Stimulated activated CD4-positive, alpha-beta T cell treated with anti-CD3 and anti-CD28 coated beads, TNF-alpha, amount 100 ng/mL, for 1 hour (primary cell): ENCODE results near the gene INPP5A.

Experiments
- DNase-seq, 3 donors: peaks; one replicate each; pipeline ENCODE4 v3.0.0-alpha.2; 2020; ENCODE audit warnings: low read depth in 3 of 3, low spot score in 1 of 3

Gene INPP5A

DNA sequence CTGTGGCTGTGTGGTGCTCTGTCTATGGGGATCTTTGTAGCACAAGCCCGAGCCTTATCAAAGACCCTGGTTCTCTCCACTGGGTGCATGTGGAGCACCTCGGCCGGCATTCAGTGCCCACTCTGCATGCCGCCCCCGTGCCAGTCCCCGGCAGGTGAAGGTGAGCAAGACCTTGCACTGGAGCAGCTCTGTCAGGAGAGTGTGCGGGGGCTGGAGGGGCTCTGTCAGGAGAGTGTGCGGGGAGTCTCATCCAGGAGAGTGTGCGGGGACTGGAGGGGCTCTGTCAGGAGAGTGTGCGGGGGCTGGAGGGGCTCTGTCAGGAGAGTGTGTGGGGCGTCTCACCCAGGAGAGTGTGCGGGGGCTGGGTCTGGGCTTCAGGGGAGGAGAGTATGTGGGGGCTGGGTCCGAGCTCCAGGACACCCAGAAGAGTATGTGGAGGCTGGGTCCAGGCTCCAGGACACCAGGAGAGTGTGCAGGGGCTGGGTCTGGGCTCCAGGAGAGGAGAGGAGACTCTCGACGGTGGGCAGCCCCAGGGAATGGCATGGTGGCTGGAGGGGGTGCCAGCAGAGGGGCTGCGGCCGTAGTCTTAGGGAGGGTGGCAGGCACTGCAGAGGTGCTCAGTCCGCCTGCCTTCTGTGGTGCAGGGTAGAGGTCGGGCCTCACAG is 40.8 kb downstream of the INPP5A start:
- no peak for DNase-seq

DNA sequence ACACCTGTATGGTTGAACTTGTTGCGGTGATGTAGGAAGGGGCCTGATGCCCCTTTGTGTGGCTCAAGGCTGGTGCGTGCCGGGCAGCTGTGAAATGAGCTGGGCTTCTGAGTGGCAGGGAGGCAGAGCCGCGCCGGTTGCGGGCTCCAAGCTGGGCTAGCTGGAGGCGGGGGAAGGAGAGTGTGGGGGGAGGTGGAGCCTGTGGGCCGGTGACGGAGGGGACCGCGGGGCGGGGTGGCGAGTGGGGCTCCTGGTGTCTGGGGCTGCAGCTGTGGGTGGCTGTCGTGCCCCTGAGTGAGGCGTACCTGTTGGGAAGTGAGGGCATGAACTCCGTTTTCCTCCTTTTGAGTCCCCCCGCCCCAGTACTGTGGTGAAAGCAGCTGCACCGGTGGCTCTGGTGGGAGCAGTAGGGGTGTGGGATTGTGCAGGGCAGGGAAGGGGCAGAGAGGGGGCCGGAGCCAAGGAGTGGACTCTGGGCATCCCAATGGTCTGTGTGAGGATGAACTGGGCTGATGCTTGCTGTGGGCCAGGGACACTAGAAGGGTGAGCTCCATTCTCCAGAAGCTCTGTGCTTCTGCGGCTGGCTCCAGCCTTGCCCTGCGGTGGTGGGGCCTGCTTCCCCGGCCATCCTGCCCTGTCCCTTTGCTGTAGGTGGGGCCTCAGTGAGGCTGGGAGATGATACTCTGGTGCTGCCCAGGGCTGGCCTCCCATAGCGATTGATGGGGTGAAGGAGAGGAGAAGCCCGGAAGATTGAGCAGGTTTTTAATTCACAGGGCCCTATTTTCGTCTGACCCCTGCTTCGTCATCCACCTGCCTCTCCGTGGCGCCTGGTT is 41.7 kb downstream of the INPP5A start:
- no peak for DNase-seq

DNA sequence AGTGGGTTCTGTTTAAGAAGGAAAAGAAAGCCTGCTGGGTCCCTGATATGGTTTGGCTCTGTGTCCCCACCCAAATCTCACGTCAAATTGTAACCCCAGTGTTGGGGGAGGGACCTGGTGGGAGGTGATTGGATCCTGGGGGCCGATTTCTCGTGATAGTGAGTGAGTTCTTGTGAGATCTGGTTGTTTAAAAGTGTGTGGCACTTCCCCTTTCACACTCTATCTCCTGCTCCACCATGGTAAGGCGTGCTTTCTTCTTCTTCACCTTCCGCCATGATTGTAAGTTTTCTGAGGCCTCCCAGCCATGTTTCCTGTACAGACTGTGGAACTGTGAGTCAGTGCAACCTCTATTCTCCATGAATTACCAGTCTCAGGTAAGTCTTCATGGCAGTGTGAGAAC is 42.6 kb downstream of the INPP5A start:
- no peak for DNase-seq

DNA sequence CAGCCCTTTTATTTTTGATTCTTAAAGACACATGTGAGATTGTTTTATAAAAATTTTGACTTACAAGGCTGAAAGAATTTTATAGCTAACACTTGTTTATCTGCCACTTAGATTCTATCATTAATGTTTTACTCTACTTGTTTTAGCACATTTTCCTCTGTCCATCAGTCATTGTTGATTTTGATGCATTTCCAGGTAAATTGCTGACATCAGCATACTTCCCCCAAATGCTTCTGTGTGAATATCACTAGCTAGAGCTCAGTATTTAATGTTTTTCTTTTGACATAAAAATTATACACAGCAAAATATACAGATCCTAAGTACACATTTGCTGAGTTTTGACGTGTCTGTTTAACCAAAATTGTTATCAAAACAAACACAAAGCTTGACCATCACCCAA is 43.0 kb downstream of the INPP5A start:
- no peak for DNase-seq

DNA sequence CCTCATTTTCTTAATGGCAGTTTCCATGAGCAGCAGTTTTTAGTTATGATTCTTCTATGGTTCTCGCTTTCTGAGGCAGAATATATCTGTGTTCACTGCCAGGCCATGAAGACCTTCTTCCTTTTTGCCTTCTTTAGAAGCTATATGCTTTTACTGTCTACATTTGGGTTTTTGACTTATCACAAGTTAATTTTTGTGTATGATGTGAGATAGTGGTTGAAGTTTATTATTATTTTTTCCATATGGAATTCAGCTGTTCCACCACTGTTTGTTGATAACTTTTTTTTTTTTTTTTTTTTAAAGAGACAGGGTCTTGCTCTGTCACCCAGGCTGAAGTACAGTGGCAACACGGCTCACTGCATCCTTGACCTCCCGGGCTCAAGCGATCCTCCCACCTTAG is 44.5 kb downstream of the INPP5A start:
- no peak for DNase-seq

DNA sequence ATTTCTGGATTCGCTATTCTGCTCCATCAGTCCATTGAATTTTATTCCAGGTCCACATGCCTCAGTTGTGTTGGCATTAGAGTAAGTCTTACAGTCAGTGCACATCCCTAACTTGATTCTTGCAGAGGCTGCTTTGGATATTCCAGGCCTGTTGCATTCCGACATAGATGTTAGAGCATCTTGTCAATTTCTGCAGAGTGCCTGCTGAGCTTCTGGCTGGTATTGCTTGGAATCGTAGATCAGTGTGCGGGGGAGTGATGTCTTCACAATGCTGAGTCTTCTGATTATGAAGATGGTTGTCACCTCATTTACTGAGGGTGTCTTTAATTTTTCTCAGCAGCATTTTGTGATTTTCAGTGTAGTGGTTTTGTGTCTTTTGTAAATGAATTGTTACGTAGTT is 45.2 kb downstream of the INPP5A start:
- DNase-seq: no peak

DNA sequence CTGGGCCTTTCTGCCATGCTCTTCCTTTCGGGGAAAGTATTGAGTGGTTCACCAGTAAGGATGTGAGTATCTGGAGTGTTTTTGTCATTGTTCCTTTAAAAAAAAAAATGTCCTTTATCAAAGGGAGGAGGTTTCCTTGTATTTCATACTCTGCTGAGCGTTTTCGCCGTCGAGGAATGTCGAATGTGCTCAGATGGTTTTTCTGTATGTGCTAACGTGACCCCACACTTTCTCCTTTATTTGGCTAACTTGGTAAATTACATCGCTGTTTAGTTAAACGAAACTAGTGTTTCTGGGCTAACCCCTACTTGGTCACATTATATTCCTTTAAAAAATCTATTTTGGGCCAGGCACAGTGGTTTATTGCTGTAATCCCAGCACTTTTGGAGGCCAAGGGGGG is 45.9 kb downstream of the INPP5A start:
- no peak for DNase-seq

DNA sequence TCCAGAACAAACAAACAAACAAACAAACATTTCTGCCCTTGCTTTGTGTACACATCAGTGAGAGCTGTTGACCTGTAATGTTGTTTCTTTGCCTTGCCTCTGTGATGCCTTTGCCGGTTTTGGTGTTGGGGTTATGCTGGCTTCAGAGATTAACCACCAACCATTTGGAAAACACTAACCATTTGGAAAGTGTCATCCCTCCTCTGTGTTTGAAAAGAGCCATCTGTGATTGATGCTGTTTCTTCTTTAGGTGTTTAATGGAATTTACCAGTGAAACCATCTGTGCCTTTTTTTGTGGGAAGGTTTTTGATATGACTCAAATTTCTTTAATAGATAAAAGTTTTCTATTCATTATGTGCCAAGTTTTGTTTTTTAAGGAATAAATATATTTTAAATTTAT is 46.5 kb downstream of the INPP5A start:
- DNase-seq: no peak

DNA sequence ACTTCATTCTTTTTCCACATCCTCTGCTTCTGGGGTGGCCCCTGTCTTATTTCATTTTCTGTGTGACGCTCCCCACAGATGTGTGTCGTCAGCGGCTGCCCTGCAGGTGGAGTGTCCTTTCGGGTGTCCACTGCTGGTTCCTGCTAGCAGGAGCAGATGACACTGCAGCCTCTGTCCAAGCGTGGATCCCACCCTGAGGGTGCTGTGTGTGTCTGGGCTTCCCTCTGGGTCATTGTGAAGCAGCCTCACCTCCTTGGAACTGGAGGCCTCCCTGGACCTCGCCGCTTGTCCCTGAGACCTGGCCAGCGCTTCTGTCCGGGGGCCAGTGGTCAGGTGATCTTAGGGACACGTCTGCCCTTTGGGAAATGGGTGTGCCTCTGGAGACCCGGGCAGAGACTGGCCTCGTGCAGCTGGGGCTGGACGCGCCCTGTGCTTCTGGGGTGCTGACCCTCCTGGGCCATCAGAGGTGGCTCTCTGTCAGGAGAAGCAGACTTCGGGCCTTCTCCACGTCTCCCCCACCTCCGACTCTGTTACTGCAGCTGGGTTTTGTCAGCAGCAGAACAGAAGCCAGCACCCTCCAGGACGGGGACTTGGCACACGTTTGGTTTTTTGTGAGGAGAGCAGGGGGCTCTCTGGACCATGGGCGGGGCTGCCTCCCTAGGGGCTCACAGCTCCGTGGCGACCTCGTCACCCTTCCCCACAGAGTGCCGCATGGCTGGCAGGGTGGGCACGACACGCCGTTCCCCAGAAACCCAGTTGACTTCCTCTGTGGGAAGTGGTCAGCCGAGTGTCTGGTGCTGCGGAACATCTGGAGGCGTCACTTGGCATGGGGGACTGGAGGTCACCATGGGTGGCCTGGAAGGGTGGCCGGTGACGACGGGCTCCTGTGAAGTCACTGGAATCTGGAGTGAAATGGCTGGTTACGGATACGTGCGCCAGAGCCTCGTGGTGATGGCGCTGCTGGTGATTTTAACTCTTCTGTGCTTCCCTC is 48.4 kb downstream of the INPP5A start:
- no peak for DNase-seq

DNA sequence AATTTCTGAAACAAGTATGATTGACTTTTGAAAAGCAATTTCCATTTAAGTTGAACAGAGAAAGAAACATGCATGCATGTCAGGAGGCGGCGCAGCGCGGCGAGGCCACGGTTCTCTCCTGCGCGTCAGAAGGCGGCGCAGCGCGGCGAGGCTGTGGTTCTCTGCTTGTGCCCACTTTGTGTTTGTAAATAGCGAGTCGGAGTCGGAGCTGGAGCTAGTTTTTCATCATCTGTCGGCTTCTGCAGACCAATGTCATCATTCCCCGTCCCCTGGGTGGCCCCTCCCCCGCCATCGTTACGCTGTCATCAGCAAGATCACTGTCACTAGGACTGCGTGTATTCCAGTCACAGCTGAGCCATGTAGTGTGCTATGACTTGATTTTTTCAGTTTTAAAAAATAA is 49.2 kb downstream of the INPP5A start:
- no peak for DNase-seq

DNA sequence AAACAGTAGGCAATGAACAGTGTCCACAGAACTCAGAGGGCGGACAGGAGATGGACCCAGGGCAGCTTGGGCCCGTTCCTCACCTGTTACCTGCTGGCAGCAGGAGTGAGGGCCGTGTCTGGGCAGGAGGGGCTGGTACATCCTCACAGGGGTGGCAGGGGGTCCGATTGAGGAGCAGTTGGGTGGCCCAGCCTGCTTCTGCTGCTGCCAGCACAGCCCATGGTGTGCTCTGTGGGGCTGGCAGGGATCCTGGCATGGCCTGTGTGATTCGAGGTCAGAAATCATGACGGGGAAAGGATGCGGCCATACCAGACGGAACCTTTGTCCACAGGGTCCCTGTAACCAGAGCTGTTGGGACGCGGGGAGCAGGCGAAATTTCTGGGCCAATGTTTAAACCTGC is 49.6 kb downstream of the INPP5A start:
- DNase-seq: no peak

DNA sequence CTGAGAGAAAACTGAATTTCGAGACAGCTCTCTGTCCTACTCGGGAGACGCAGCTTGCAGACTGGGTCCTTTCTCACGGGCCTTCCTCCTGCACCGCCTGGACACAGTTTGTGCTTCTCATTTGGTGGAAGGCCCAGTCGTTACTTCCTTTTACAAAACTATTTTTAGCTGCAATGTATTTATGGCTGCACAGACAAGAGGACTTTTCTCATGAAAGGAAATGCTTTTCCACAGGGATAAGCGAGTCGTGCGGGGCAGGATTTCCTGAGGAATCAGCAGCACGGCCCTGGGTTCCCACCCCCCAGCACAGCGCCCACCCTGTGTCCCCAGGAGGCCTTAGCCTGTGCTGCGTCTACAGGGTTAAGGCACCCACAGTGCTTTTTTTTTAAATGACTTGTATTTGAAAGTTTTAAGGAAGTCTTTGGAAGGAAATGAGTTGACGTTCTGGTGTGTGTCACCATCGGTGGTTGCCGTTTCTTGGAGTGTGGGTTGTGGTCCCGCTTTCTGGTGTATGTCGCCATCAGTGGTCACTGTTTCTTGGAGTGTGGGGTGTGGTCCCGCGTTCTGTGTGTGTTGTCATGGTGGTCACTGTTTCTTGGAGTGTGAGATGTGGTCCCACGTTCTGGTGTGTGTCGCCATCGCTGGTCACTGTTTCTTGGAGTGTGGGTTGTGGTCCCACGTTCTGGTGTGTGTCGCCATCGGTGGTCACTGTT is 50.9 kb downstream of the INPP5A start:
- DNase-seq: no peak

DNA sequence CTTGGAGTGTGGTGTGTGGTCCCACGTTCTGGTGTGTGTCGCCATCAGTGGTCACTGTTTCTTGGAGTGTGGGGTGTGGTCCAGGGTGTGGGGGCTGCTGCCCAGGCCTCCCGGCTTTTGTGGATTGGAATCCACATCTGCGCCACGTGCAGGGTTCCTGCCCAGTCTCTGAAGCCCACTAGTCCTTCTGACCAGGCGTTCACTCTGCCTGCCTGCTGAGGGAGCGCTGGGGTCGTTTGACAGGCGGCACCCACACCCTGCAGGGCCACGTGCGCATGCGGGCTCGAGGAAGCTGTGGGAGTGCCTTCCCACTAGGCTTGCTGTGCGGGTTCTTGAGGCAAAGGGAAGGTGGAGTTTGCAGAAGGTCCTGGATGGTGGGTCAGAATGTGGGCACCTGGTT is 51.4 kb downstream of the INPP5A start:
- no peak for DNase-seq

DNA sequence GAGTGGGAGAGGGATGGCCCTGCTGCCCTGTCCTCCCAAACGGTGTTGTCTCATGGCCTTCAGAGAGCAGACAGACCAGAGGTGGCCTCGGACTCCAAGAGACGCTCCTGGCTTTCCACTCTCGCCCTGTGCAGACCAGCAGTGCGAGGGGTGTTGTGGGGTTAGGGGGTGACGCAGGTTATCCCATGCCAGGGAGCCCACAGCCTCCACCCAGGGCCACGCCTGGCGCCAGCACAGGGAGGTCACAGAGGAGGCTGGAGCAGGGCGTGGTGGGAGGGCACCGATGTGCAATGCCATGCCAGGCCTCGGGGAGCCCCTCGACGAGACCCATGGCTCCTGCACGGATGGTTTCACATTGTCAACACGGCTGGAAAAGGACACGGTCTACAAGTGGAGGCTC is 52.1 kb downstream of the INPP5A start:
- no peak for DNase-seq

DNA sequence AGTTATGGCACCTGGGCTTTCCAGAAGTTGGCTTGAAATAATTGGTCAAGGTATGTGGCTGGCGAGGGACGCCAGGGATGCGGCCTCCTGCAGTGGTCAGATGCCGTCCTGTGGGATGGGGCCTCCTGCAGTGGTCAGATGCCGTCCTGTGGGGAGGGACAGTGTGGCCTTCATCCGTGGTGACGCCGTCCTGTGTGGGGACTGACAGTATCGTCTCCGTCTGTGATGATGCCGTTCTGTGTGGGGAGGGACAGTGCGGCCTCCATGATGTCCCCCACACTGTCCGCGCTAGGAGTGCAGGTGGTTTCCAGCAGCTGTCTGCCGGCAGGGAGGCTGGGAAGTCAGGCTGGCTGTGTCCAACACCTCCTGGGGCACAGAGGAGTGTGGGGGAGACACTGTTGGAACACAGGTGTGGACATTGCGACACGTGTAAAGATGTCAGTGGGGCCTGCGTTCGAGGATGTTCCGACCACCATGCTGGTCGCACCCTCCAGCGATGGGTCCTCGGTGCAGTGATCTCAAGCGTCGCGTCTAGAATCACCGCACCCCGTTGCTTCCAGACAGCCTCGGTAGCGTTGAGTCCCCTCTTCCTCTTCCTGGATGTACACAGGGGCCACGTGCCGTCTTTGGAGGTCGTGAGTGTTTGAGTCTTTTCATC is 52.6 kb downstream of the INPP5A start:
- no peak for DNase-seq

DNA sequence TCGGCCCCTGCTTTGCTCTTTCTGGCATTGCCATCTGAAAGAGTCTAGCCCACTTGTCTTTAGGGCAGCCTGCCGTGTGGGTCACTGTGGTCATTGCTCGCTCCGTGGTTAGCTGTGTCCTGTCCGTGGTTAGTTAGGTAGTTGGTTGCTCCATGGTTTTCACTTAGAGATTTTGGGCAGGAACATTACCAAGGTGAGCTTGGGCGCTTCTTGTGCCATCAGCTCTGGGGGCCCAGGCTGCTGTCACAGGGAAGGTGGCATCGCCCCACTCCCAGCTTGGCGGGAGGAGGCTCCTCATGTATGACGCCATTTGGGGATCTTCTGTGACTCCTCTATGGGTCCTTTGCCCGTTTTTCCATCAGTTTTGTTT is 53.1 kb downstream of the INPP5A start:
- no peak for DNase-seq

DNA sequence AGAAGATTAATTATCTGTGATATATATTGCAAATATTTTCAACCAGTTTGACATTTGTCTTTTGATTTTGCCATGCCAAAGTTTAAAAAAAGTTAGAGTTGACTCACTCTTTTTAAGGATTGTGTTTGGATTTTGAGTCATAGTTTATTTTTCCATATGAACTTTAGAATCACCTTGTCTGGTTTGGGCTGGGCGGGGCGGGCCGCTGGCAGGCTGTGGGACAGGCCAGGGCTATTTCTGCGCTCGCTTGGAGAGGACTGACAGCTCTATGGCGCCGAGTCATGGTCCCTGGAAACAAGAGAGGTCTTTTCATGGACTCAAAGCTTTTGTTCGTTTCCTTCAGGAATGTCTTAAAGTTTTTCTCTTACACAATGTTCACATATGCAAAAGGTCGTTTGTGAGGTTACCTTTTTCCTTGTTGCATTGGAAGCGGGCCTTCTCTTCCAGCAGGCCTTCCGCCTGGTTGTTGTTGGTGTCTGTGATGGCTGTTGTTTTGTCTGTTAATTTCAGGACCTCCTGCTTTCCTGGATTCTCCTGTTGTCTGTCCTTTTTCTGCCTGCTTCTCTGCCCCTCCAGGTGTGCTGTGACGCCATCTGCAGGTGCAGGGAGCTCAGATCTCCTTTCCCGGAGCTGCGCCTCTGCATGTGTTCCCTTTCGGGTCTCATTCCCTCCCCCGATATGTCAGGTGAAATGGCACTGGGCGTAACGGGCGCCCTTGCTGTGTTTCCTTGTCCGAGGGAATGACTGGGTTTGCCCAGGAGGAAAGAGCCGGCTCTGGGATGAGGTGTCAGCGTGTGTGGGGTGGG is 53.8 kb downstream of the INPP5A start:
- DNase-seq: no peak

DNA sequence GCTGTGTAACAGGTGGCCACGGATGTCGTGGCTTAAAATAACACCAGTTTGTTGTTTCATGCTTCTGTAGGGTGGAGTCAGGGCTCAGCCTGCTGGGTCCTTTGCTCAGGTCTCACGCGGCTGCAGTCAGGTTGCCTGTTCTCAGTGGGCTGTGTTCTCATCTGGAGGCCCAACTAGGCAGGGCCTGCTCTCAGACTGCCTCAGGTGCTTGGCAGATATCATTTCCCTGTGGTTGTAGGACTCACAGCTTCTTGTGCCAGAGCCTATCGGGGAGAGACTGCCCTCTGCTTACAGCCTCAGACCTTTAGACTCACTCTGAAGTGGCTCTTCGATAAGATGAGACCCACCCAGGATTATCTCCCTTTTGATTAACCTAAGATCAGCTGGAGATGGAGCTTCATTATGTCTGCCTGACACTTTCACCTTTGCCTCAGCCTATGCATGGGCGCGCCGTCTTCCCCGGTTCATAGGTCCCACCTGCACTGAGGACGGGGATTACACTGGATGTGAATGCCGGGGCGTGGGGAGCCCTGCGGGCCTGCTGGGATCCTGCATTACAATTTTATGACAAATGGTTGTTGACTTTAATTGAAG is 55.3 kb downstream of the INPP5A start:
- DNase-seq: no peak

DNA sequence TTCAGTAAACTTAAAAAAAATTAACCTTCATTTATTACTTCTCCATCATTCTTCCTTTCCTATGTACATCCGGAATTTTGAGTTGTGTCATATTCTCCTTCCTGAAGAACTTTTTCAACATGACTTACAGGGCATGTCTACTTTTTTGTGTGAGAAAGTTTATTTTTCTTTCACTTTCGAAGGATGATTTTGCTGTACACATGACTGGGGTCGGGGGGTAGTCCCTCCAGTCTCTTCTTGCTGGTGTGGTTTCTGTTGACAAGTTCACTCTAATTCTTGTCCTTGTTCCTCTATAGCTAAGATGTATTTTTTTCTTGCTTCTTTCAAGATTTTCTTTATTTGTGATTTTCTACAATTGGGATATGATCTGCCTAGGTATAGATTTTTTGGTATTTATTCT is 55.8 kb downstream of the INPP5A start:
- DNase-seq: no peak
